Activated T-cell treated with anti-CD3 and anti-CD28 coated beads for 1 hour (primary cell): ENCODE results near the gene MINK1.

Source experiments
- DNase-seq: peaks from one replicate; pipeline ENCODE4 v3.0.0-alpha.2; 2020; ENCODE audit warnings: low read depth

The MINK1 gene

GRCh38 chr17:4833178-4833940, at the start of gene MINK1:
MINK1 (plus strand) TSS chr17:4833340; CDS start chr17:4833584, 244 bp downstream.
- DNase-seq, result peak; percentile 82

GRCh38 chr17:4785311-4786105, 47.6 kb upstream of the MINK1 start:
- DNase-seq, result no peak

GRCh38 chr17:4786106-4786511, 47.0 kb upstream of the MINK1 start, which contains the start of gene VMO1:
VMO1 (minus strand) TSS chr17:4786364; CDS start chr17:4786352, 12 bp downstream.
- DNase-seq, result no peak

DNA sequence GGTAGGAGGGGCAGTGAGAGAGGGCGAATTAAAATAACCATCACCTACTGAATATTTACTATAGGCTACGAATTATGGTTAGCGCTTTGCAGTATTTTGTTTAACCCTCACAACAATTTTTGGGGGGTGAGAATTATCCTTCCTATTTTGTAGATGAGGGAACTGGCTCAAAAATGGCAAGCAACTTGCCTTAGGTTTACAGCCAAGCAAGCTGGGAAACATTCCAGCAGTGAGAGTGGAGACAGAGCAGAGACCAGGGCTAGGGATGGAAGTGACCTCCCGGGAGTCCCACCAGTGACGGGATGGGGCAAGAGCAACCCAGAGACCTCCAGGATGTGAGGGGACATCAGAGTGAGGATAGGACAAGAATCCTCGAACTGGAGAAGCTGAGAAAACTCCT, 46.6 kb upstream of the MINK1 start:
- DNase-seq, result no peak

DNA sequence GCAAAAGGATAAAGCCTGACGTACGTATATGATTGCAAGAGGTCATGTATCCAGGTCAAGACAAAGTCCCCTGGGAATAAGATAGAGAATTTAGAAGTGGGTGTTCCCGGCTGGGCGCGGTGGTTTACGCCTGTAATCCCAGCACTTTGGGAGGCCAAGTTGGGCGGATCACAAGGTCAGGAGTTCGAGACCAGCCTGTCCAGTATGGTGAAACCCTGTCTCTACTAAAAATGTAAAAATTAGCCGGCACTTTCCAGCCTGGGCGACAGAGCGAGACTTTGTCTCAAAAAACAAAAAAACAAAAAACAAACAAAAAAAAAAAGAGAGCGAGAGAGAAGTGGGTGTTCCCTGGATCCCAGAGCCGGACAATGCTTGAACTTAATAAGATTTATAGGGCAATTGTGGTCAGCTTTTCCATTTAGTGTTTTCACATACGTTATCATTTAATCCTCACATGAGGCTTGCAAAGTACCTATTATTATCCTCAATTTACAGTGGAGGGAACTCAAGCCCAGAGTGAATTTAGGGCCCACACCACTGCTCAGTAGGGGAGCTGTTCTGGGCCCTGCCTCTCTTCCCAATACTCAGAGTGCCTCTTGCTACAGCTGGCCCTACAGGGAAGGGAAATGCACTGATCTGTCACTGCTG, 44.9 kb upstream of the MINK1 start:
- no peak for DNase-seq

DNA sequence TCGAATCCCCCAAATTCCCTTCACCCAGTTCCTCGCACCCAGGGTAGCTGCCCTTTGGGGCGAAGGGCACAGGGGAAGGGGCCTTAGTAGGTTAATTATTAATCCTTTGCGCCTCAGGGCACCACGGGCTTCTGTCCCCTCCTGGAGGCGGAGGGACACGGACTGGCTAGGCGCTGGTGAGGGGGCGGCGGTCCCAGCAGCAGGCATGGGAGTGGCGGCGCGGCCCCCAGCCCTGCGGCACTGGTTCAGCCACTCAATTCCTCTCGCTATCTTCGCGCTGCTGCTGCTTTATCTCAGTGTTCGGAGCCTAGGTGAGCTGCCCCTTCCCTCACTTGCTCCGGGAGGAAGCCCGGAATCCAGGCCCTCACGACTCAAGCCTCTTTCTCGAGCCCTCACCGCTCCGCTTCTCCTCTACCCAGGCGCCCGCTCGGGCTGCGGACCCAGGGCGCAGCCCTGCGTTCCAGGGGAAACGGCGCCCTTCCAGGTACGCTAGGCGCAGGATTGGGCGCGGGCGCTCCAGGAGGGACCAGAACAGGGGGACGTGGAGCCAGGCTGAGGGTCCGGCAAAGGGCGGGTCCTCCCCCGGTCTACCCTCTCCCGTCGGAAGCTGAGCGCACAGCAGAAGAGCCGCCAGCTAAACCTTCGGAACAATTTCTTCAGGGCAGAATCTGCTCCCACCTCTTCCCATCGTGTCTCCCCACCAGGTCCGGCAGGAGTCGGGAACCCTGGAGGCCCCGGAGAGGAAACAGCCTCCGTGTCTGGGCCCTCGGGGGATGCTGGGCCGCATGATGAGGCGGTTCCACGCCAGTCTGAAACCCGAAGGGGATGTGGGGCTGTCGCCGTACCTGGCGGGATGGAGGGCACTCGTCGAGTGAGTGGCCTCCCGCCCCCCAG, 44.1 kb upstream of the MINK1 start, which contains the start of gene GLTPD2:
TSS of gene GLTPD2 (plus strand) at position 158 of the 894 bp plus-strand sequence. CDS start at position 206, 48 bp downstream.
- no peak for DNase-seq

DNA sequence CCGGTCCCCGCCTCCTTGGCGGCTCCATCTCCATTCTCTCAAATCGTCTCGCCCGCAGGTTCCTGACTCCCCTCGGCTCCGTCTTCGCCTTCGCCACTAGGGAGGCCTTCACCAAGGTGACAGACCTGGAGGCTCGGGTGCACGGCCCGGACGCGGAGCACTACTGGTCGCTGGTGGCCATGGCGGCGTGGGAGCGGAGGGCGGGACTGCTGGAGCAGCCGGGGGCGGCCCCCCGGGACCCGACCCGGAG, 43.5 kb upstream of the MINK1 start:
- DNase-seq, result no peak

DNA sequence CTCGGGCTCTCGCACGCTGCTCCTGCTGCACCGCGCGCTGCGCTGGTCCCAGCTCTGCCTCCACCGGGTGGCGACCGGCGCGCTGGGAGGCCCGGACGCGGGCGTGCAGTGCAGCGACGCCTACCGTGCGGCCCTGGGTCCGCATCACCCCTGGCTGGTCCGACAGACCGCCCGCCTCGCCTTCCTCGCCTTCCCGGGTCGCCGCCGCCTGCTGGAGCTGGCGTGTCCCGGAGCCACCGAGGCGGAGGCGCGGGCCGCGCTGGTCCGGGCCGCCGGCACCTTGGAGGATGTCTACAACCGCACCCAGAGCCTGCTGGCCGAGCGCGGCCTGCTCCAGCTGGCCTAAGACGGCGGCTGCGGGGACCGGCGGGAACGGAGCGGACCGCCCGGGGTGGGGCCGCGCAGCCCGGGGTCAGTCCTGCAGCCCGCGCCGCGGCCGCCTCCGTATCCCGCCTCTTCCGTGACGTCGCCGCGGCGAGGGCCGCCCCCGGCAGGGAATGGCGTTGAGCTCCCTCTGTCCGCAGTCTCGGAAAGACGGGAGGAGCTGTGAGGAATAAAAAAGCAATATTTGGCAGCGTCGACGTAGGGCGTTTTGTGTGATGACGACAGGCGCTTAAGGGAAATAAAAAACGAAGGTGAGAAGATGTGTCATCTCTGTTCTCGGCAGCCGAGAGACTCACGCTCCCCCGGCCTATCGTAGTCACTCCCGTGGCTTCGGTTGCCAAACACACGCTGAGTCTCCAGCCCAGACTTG, 43.0 kb upstream of the MINK1 start:
- DNase-seq, result peak; percentile 69

GRCh38 chr17:4790705-4791088, 42.4 kb upstream of the MINK1 start:
- DNase-seq, result no peak

DNA sequence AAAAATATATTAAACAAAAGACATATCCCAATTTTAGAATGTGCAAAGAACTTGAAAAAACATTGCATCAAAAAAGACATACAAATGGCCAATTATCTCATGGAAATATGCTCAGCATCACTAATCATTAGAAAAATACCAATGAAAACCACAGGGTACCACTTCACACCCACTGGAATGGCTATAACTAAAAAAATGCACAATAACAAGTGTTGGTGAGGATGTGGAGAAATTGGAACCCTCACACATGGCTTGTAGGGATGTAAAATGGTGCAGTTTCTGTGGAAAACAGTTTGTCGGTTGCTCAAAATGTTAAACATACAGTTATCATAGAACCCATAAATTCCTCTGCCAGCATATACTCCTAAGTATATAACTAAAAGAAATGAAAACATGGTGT, 38.0 kb upstream of the MINK1 start:
- DNase-seq, result no peak

DNA sequence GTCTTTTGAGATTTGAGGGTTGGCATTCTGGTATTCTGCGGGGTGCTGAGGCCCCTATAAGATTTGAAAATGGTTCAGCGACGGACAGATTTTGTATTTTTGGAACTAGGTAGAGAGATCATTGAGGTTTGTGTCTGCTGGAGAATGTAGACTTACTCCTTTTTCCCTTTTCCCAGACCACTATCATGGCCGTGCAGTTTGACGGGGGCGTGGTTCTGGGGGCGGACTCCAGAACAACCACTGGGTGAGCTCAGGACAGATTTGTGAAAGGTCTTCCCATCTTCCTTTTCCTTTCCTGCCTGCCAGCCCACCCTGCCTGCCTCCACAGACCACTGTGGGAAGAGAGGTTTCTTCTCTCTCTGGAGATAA, 36.6 kb upstream of the MINK1 start:
- no peak for DNase-seq

DNA sequence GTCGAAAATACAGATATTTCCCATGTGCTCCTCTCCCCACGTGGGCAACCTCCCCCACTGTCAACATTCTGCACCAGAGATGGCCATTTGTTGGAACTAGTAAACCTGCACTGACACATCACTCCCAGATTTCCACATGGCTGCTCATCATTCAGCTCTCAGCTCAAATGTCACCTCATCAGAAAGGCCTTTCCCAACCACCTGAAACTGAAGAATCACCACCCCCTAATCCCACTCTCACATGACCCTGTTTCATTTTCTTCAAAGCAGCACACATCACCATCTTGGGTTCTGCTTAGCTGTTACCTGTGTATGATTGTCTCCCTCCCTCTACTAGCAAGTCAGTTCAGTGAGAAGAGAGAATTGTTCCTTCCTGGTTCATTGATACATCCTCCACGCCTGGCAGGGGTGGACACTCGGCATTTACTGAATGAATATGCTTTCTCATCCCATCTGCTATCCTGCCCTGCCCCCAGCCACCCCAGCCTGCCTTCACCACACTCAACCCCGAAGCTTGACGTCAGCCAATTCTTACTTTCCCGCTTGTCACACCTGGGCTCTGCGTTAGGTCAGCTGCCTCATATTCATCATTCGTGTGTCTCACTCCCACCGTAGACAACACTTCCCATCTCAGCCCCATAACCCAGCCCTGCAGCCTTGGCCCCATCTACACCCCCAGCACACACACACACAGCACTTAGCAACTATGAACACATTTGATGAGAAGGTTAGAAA, 32.5 kb upstream of the MINK1 start:
- DNase-seq, result no peak

DNA sequence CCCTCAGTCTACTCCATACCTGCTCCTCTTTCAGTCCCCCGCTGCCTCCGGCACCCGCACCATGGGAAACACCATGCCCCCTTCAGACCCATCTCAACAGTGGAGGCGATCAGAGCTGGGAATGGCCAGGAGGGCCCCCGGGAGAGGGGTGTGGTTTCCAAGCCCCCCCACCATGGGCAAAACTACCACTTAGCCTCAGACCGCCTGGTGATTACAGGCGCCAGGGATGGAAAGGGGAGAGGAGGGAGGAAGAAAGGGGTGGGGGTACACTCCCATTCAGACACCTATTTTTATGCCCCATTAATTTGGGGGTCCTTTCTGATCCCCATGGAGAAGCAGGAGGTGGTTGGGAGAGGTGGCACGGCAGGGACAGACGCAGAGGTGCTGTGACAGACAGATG, 30.9 kb upstream of the MINK1 start, which contains the start of gene C17orf114:
TSS of gene C17orf114 (minus strand) at position 101 of the 400 bp plus-strand sequence.
- DNase-seq, result no peak

DNA sequence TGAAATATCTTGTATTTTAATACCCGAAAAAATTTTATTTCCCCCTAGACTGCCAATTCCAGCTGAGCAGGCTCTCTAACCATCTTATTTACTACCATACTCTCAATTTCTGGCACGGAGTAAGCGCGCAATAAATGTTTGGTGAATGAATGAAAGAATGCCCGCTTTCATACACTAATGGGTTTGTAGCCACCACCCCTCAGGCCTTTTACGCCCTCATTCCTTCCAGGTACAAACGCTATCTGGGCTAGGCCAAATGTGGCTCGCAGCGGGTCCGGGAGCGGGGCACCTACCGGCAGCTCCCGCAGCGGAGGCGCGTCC, 26.7 kb upstream of the MINK1 start:
- no peak for DNase-seq

DNA sequence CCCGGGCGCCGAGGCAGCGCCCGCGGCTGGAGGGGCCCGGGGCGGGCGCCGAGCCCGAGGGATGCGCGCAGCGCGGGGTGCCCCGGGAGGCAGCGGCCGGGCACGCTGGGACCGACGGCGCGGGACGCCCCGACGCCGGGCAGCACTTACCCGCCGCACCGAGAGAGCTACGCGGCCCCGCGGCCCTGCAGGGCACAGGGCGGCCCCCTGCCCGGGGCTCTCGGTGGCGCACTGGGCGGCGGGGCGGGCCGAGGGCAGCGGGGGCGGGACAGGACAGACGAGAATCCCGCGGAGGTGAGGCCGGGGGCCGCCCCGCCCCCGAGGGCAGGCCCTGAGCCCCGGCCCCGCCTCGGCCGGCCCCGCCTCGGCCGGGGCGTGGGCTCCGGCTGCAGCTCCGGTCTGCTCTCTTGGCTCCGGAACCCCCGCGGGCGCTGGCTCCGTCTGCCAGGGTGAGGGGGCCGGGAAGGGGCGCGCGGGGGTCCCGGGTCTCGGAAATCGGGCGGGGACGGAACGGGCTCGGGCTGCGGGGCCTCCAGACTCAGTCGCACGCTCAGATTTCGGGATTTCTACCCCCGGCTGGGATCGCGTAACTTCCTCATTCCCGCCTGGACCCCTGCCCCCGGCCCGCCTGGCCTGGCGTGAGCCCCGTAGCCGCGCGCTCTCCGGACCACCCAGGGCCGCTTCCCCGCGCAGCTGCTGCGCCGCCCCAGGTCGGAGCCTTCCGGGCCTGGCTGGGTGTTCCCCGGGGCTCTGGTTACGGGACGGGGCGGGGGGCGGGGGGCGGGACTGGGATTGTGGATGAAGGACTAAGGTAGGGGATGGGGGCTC, 26.1 kb upstream of the MINK1 start, which contains the start of gene PLD2:
TSS of gene PLD2 (plus strand) at position 376 of the 828 bp plus-strand sequence. CDS start 621 bp downstream, outside the sequence.
- peak; percentile 83 for DNase-seq

- no peak for DNase-seq
Measured at GRCh38 chr17:4807605-4808377, 25.3 kb upstream of the MINK1 start.

DNA sequence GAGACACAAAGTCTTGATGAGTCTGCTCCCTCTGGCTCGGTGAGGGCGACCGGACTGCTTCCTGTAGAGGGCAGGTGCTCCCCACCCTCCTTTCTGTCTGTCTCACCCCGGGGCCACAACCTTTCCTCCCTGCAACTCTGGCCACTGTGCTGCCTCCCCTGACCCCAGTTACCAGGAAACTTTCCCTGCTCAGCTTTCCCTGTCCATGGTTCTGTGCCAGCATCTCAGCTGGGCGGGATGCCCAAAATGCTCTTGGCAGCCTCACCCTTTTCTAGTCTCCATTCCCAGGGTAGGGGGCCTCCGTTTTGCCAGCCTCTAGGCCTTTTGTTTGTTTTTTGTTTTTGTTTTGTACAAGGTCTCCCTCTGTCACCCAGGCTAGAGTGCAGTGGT, 24.8 kb upstream of the MINK1 start:
- DNase-seq, result no peak

- DNase-seq, result no peak
Measured at GRCh38 chr17:4810696-4811290, 22.3 kb upstream of the MINK1 start.
